ENCODE results near the gene ALOX5AP.
A peak's percentile ranks its signal among the peaks of the same experiment; 100 is the strongest.

ALOX5AP gene

DNA sequence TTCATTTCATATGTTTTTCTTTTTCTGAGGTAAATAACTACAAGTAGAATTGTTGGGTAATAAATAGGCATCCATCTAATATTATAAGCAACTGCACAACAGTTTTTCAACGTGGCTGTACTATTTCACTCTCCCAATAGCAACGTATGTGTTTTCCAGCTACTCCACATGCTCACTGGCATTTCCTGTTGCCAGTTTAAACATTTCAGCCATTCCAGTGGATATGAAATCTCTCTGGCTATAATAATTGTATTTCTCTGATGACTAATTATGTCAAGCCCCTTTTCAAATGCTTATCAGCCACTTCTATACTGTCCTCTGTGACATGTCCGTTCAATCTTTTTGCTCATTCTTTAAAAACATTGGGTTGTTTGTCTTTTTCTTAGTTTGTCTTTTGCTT lies 26.8 kb upstream of the ALOX5AP start:
- ATAC-seq (no peak), DNase-seq (ENCODE audit: low spot score in 2 of 2) (no peak)
- H3K27ac Mint-ChIP-seq: no peak overlapping the region
- H3K36me3 Mint-ChIP-seq: no peaks in the 10 kb centered on the region
- H3K4me3 Mint-ChIP-seq: no peak overlapping the region
- peaks cover 28% of the 10 kb centered on the region for H3K4me1 Mint-ChIP-seq
- no peaks in the 10 kb centered on the region for H3K9me3 Mint-ChIP-seq

DNA sequence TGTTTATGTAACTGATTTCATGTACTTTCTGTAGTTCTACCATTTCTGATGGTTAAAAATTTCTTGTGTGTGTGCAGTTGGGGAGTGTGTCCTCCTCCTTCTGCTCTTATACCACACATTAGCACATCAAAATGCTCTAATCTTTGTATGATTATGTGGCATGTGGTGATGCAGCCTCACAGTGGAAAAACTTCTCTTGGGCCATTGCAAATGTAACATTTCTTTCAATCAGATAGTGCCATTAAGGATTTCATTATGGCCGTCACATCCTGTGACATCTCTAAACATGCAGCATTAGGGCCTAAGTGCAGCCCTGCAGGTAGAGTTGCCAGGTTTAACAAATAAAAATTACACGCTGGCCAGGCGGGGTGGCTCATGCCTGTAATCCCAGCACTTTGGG lies 24.9 kb upstream of the ALOX5AP start:
- H3K36me3 Mint-ChIP-seq: no peaks in the 10 kb centered on the region
- H3K4me1 Mint-ChIP-seq: peaks cover 28% of the 10 kb centered on the region
- DNase-seq (ENCODE audit: low spot score in 2 of 2) (no peak), ATAC-seq (no peak)
- H3K4me3 Mint-ChIP-seq: no peak overlapping the region
- H3K9me3 Mint-ChIP-seq: no peaks in the 10 kb centered on the region
- H3K27ac Mint-ChIP-seq: no peak overlapping the region

DNA sequence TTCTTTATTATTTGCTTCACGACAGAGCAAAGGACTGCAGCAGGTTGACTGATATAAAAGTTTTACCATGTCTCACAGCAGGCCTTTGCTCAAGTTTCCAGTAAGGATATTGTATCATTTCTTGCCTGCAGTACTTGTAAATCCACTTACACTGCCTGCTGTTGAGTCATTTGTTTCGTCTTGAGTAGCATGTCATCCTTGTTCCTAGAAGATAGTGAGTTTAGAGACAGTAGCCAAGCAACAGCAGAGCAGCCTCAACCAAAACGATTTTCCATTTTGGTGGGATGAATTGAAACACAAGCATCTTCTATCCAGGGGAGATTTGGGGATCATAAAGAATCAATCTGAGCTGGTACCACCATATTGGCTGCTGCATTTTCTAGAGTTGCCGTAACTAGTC lies 24.0 kb upstream of the ALOX5AP start:
- Mint-ChIP-seq H3K9me3 (no peaks in the 10 kb centered on the region), H3K27ac (peak overlapping the region; percentile 38), H3K4me3 (no peak overlapping the region), H3K4me1 (peaks cover 28% of the 10 kb centered on the region), H3K36me3 (no peaks in the 10 kb centered on the region)
- DNase-seq (ENCODE audit: low spot score in 2 of 2) (no peak), ATAC-seq (peak; percentile 93)

DNA sequence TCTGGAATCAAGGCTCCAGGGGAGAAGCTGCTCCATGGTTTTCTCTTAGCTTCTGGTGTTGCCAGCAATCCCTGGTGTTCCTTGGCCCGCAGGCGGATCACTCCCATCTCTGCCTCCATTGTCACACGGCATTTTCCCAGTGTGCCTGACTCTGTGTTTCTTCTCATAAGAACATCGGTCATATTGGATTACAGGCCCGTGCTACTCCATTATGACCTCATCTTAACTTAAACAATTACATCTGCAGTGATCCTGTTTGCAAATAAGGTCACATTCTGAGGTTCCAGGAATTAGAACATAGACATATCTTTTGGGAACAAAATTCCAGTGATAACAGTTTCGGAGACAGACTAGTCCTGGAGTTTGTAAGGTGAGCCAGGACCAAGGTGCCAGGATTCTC lies 23.5 kb upstream of the ALOX5AP start:
- DNase-seq (ENCODE audit: low spot score in 2 of 2) (no peak), ATAC-seq (no peak)
- Mint-ChIP-seq H3K9me3 (no peaks in the 10 kb centered on the region), H3K4me1 (peaks cover 28% of the 10 kb centered on the region), H3K4me3 (no peak overlapping the region), H3K27ac (peak overlapping the region; percentile 38), H3K36me3 (no peaks in the 10 kb centered on the region)

DNA sequence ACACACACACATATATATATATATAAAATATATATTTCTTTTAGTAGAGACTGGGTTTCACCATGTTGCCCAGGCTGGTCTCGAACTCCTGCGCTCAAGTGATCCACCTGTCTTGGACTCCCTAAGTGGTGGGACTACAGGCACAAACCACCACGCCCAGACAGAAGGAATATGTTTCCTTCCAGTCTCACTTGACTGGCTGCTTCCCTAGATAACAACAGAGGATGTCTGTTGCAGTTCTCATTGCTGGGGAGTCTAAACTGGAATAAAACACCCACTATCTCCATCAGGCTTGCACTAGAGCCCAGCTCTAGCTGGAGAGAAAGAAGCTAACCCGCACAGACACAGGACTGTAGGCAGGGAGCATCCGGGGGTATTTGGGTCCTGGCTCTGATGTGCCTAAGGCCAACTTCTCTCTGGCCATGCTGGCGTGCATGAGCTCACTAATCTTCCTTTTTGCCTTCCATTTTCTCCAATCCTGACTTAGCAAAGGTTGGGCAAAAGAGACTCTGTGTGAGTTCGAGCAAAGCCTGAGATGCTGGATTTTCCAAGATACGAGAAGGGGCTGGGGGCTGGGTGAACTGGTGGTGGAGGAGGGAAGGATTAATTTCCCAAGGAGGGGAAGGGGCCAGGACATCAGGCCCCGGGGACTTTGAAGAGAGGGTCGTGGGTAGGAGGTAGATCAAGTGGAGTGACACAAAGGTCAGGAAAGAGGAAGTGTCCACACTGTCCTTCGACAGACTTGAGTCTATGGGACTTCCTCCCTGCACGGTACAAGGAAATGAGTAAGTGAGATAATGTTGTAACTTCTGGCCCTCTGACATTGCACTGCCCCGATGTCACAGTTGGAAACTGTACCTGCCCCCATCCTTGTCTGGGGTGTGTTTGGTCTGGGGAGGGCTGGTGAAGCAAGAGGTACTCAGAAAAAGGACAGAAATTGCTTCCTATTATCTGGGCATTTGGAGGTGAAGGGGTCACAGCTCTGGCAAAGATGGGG lies 22.5 kb upstream of the ALOX5AP start:
- peak overlapping the region; percentile 11 for H3K4me3 Mint-ChIP-seq

DNA sequence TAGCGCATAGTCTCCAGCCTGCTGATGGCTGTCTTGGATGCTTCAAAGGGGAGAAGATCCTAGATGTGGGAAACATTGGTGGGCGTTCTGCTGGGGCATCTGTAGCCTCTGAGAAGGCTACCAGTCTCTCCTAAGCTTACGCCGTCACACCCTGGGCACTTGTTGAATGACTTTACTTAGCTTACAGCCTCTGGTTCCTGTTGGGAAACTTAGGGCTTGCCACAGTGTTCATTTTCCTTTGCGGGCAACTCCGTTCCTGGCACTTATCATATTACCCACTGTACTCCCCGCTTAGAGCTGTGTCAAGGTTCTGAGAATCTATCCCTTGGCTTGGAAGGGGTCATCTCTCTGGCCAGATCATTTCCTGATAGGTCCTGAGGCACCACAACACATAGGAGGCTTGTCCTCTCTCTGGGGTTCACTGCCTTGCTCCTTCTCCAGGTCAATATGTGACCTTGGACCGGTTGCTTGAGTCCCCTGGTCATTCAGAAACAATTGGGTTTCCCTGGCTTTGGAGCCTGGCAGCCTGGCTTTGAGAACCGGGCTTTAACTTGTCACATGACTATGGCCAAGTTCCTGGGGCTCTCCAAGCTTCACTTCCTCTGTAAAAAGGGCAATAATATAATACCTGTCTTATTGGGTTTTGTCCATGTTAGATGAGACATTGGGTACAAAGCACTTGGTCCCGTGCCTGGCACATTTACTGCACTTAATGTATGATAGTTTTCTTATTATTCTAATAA lies 20.5 kb upstream of the ALOX5AP start:
- peaks cover 23% of the 10 kb centered on the region for H3K4me1 Mint-ChIP-seq
- no peak overlapping the region for H3K27ac Mint-ChIP-seq
- no peak for ATAC-seq
- no peak overlapping the region for H3K4me3 Mint-ChIP-seq
- no peaks in the 10 kb centered on the region for H3K9me3 Mint-ChIP-seq
- no peaks in the 10 kb centered on the region for H3K36me3 Mint-ChIP-seq
- no peak for DNase-seq (ENCODE audit: low spot score in 2 of 2)

More for the DNA sequence above, 22.5 kb upstream of the ALOX5AP start:
- Mint-ChIP-seq H3K36me3 (no peaks in the 10 kb centered on the region), H3K4me1 (peaks cover 28% of the 10 kb centered on the region), H3K27ac (peak overlapping the region; percentile 87), H3K9me3 (no peaks in the 10 kb centered on the region)
- DNase-seq (ENCODE audit: low spot score in 2 of 2): no peak
- peak; percentile 78 for ATAC-seq

DNA sequence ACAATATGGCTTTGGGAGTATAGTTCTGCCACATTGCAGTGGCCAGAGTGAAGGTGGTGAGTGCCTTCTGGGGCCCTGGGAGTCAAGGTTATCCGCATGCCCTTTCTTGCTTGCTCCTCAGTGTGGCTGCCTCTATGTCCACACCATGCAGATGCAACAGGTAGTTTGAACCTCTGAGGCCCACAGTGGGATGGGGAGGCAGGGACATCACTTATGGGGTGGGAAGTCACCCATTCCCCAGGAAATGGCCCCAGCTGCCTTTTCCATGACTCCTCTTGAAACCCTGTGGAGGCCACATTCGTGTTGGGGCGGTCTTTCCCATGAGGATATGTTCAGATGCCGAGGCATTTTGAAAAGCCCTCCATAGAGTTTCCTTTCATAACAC lies 20.0 kb upstream of the ALOX5AP start:
- Mint-ChIP-seq H3K27ac (no peak overlapping the region), H3K4me1 (peaks cover 26% of the 10 kb centered on the region), H3K36me3 (no peaks in the 10 kb centered on the region), H3K4me3 (no peak overlapping the region), H3K9me3 (no peaks in the 10 kb centered on the region)
- no peak for ATAC-seq
- DNase-seq (ENCODE audit: low spot score in 2 of 2): no peak

DNA sequence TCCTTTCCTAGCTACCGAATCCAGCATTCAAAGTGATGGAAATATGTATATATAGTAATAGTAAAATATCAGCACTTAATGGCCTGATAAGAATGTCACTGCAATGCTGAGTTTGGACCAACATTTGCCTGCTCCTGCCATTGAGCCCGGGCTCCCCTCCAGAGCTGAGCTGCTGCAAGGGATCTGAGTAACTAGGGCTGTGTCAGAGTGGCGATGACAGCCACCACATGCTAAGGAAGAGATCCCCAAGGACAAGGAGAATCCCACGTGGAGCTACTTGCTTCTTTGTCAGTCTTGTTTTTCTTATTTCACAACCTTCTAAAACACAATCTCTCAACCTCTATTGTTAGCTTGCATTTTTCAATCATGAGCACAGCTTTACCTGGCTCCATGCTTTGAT lies 19.5 kb upstream of the ALOX5AP start:
- H3K27ac Mint-ChIP-seq: no peak overlapping the region
- H3K4me1 Mint-ChIP-seq: peaks cover 31% of the 10 kb centered on the region
- DNase-seq (ENCODE audit: low spot score in 2 of 2) (no peak), ATAC-seq (no peak)
- H3K4me3 Mint-ChIP-seq: no peak overlapping the region
- no peaks in the 10 kb centered on the region for H3K36me3 Mint-ChIP-seq
- no peaks in the 10 kb centered on the region for H3K9me3 Mint-ChIP-seq

DNA sequence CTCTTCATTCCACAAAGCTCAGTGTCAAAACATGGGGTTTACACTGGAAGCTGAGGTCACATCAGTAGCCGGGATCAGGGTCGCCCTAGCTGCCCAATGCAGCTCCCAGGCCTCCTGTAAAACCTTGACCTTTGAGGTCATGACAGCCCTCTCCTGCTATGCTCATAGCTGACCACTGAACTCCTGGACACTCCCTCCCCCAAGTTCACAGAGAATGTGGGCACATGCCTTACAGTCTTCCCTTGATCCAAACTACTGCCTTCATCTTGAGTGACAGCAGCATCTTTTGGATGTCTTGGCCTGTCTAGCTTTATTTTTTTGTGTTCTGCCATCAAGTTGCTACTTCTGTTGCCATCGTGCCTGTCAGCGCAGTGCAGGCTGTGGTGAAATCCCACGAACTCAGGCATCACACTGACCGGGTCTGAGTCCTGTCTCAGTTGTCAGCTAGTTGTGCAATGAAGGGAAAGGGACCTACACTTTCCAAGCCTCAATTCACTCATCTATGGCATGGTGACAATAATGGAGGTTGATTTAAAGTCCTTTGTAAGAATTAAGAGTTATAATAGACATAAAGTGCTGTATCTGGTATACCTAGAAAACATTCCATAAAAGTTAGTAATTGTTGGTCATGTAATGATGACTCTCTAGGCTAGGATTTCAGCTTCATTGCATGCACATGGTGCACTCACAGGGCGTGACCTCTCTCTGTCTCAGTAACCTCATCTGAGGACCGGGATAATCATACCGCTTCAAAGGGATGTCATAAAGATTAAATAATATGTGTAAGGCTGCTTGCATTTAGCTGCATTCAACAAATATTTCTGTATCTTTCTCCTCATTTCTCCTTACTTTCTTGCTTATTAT lies 16.4 kb upstream of the ALOX5AP start:
- Mint-ChIP-seq H3K27ac (no peak overlapping the region), H3K36me3 (no peaks in the 10 kb centered on the region), H3K4me3 (no peak overlapping the region), H3K9me3 (no peaks in the 10 kb centered on the region), H3K4me1 (peaks cover 18% of the 10 kb centered on the region)
- ATAC-seq (no peak), DNase-seq (ENCODE audit: low spot score in 2 of 2) (no peak)

DNA sequence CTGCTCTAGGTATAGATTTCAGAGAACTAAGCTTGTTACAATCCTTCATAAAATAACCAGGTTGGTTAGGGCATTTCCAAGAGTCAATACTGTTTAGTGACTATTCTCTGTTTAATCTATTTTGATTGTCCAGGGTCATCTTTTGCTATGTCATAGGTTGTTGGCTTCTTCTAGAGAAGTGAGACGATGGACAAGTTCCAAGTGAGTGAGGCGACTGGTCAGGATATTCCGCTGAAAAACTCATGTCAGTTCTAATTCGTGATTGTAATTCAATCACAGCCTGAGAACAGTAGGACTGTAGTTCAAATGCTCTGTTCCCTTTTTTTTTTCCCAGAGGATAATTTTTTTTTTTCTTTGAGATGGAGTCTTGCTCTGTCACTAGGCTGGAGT lies 15.8 kb upstream of the ALOX5AP start:
- DNase-seq (ENCODE audit: low spot score in 2 of 2) (no peak), ATAC-seq (no peak)
- Mint-ChIP-seq H3K4me1 (peaks cover 18% of the 10 kb centered on the region), H3K9me3 (no peaks in the 10 kb centered on the region), H3K27ac (no peak overlapping the region), H3K4me3 (no peak overlapping the region), H3K36me3 (no peaks in the 10 kb centered on the region)

DNA sequence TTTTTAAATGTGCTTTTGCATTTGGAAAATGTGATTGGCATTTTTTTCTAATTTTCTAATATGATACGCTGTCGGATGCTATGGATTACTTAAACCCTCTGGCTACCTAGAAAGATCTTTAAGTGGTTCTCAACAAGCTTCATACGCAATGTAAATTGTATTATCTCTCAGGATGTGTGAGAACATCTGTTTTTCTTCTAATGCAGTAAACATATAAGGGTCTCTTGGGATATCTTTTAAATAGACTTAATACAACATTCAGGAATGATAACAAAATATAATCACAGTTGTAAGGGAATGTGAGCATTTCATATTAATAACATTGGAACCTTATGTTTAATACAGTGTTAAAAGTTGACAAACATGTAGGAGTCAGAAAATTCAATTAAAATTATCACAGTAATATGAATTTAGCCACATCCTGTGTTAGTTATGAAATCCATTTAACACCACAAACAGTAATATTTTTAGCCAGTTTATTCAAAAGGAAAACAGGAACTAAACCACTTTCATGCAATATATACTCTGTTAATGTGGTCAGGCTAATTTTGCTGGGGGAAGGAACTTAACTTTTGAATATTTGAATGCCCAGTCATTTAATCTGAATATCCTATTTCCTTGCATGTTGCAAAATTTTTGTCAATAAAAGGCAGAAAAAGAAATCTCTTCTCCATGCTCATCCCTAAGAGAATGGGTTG lies 15.0 kb upstream of the ALOX5AP start:
- H3K4me3 Mint-ChIP-seq: no peak overlapping the region
- H3K9me3 Mint-ChIP-seq: peaks cover 4% of the 10 kb centered on the region
- ATAC-seq (peak; percentile 87), DNase-seq (ENCODE audit: low spot score in 2 of 2) (no peak)
- peaks cover 18% of the 10 kb centered on the region for H3K4me1 Mint-ChIP-seq
- H3K27ac Mint-ChIP-seq: peak overlapping the region; percentile 21
- no peaks in the 10 kb centered on the region for H3K36me3 Mint-ChIP-seq

DNA sequence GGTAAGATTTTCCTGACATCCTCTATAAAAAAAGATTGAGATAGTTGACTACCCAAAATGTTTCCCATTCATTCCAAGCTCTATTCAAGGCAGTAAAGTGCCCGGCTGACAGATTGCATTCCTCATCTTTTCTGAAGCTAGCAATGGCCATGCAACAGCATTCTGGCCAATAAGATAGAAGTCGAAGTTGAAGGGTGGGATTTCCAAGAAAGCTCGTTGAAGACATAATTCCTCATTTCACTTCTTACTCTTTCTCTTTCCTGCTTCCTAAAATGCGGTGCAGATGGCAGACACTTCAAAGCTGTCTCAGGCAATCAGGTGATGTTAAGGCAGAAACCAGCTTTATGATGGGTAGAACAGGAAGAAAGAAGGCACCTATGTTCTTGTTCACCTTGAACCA lies 13.4 kb upstream of the ALOX5AP start:
- ATAC-seq: no peak
- Mint-ChIP-seq H3K27ac (no peak overlapping the region), H3K36me3 (no peaks in the 10 kb centered on the region), H3K4me3 (no peak overlapping the region), H3K4me1 (peaks cover 18% of the 10 kb centered on the region), H3K9me3 (peaks cover 4% of the 10 kb centered on the region)
- no peak for DNase-seq (ENCODE audit: low spot score in 2 of 2)

DNA sequence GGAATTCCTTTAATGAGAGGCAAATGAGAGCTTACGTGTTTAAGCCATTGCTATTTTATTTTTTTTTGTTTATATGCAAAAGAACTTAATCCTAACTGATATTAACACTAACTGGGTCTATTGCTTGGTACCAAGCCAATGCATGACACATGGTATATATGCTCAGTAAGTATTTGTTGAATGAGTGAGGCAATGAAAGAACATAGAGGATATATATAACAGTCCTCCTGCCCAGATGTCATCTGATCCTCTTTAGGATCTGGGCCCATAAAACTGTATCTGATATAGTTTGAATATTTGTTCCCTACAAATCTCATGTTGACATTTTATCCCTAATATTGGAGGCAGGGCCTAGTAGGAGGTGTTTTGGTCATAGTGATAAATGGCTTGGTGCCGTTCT lies 13.0 kb upstream of the ALOX5AP start:
- DNase-seq (ENCODE audit: low spot score in 2 of 2) (no peak), ATAC-seq (no peak)
- Mint-ChIP-seq H3K4me1 (peaks cover 18% of the 10 kb centered on the region), H3K9me3 (peaks cover 4% of the 10 kb centered on the region), H3K36me3 (no peaks in the 10 kb centered on the region), H3K27ac (peak overlapping the region; percentile 9), H3K4me3 (no peak overlapping the region)

DNA sequence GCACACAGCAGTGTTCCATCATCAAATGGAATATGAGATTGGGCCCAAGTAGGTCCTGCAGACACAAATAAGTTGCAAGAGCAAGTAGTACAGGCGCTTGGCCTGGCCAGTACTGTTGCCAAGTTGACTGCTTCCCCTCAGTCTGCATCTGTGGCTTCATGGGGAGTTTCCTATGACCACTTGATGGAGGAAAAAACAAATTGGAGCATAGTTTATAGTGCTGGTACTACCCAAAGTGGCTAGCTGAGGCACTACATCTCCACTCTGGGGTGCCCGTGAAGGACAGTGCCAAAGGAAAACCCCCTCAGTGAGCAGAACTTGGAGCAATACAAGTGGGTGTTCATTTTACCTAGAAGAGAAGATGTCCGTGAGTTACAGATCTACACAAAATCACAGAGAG lies 10.6 kb upstream of the ALOX5AP start:
- H3K27ac Mint-ChIP-seq: no peak overlapping the region
- no peak for DNase-seq (ENCODE audit: low spot score in 2 of 2)
- no peak overlapping the region for H3K4me3 Mint-ChIP-seq
- peaks cover 4% of the 10 kb centered on the region for H3K9me3 Mint-ChIP-seq
- no peaks in the 10 kb centered on the region for H3K36me3 Mint-ChIP-seq
- no peak for ATAC-seq
- peaks cover 18% of the 10 kb centered on the region for H3K4me1 Mint-ChIP-seq
